Inflammatory macrophage treated with lipopolysaccharide for 4 hours (primary cell): ENCODE results near the gene LSS.

Source experiments
- DNase-seq: peaks from one replicate; pipeline ENCODE4 v3.0.0-alpha.2; 2020

LSS gene

DNA sequence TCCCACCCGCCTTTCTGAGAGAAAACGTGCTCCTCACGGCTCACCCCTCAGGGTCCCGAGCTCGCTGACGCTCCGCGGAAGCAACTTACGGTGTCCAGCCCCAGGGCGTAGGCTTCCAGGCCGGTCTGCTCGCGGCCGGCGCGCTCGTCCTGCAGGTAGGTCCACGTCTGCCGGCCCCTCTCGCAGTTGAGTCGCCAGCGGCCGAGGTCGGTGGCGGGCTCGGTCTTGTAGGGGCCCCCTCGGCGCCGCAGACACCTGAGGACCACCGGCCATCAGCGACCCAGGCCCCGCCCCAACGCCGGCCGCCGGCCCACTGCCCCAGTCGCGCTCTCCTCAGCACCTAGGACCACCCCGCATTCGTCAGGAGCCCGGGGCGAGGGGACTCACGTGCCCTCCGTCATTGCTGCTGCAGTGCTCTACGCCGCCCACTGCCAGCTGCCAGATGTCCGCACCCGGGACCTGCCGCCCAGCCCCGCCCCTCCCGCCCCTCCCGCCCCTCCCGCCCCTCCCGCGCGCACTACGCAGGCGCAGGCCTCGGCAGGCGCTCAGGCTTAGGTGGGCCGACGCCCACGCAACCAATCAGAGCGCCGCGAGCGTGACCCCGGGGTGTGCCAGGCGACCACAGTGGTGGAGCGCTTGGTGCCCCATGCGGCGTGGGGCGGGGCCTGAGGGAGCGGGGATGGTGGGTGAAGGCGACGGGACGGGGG lies at the start of gene LSS:
Gene LSS, minus strand, starts transcription at position 430 of the 707 bp plus-strand sequence. Its CDS starts 29 bp downstream, at position 401.
- DNase-seq = peak; percentile 98

DNA sequence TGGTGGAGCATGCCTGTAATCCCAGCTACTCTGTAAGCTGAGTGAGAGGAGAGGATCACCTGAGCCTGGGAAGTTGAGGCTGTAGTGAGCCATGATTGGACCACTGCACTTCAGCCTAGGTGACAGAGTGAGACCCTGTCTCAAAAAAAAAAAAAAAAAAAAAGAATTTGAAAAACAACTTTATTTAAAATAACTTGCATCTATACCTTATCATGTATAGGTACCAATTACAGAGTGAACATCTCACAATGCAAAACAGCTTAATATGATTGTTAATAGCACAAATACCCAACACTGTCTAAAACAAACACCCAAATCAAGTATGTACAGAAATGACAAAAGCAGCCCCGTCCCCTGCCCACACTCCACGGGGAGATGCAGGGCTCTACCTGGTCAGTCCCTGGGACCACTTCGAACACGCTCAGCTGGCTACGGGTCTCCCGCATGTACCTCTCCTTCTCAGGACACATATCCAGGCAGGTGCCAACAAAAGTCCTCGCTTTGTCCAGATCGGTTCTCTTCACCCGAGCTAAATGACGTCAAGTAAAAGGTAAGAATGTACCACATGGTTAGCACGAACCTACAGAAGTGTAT lies 46.3 kb upstream of the LSS start:
- DNase-seq = no peak

DNA sequence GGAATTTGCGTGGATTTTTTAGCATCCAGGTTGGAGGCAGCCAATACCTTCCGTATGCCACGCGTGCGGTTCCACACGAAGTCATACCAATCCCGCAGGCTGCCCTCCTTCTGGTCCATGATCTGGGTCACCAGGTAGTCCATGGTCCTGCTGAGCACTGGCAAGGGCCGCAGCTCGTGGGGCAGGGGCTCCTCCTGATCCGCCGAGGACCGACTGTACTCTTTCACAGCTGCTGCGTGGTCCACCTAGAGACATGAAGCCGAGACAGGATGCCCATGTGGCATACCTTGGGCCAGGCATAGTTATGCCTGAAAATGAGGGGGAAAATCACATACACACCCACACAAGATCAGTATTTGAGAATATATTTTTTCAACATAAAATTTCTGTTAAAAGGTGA lies 44.8 kb upstream of the LSS start:
- DNase-seq = no peak

DNA sequence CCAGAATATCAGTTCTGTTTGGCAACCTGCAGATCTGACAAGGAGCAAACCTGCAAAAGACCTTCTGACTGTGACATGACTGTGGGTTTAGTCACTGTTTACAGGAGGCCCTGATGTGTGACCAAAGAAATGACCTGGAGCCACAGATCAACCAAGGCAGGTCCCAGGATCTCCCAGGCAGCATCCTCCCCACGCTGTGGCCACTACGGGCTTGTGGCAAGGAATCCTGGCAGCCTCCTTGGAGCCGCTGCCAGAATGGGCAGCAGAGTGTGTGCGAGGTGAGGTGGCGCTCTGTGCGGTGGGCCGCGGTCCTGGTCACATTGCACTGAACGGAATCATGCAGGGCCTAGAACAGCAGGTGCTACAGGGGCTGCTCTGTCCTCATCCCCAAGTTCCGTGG lies 40.9 kb upstream of the LSS start:
- DNase-seq = no peak

DNA sequence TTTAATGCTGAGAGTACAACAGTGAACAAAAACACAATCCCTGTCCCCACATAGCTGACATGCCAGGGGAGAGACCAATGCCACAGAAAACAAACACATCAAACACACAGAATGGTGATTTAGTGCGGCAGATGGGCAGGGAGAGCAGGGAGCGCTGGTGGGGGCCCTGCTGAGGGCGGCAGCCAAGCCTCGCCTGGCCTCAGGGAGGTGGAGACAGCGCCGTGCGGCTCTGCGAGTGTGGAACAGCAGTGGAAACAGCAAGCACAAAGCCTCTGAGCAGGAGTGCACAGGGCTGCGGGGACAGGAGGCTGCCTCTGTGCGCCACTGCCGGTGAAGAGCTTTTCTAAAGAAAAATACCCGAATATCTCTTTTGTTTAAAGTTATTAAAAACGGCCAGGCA lies 39.8 kb upstream of the LSS start:
- no peak for DNase-seq

DNA sequence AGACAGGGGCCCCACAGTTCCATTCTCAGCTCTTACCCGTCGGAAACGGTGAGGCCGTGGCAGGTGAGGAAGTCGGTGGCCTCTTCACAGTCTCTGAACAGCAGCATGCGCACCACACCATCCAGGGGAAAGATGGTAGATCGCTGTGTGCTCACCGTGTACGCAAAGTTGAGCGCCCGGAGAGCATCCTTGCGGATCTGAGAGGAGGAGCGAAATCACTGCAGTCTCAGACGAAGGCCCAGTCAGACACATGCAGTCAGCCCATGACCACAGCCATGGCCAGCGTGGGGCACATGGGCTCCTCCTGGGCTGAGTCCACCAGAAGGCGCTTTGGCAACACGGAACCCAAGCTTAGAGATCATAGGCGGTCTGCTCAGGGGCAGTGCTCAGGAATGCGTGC lies 38.4 kb upstream of the LSS start:
- no peak for DNase-seq

DNA sequence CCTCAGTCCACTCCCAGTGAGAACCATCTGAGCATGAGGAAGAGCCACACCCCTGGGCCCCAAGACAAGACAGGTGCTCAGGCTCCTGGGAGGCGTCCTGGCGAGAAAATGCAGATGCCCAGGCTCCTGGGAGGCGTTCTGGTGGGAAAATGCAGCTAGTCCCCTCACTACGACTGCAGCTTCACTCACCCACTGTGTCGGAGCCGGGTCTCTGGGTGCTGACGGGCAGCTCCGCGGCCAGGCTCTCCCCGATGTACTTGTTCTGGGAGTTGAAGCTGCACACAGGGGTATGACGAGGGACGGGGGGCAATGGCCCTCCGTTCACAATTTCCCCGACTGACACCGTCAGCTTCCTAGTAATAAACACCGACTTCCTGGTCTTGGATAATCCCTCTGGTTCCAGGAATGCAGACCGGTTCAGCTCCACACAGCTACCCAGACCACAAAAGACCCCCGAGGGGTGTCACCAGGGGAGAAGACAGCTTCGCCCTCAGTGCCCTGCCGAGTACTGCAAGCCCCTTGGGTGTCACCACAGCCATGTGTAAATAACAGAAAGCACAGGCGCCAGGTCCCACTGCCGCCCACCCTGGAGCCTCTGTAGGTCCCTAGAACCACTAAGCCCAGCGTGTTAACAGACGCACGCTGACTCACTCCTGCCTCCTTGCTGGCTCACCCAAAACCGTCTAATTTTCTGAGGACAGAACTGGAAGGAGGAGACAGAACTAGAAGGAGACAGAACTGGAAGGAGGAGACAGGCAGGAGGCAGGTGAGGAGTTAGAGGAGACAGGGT lies 37.4 kb upstream of the LSS start:
- no peak for DNase-seq

DNA sequence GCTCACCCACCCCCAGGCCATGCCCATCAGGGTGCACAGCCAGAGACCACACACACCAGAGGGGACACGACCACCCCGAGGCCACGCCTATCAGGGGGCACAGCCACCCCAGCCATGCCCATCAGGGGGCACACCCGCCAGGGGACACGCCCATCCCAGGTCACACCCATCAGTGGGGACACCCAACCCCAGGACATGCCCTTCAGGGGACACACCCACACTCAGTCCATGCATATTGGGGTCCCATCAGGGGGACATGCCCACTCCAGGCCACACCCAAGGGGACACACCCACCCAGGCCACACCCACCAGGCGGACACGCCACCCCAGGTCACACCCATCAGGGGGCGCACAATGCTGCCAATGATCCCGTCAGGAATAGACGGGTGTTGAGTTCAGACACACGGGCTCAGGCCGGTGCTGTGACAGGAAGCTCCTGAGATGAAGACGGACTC lies 36.1 kb upstream of the LSS start:
- DNase-seq = no peak

DNA sequence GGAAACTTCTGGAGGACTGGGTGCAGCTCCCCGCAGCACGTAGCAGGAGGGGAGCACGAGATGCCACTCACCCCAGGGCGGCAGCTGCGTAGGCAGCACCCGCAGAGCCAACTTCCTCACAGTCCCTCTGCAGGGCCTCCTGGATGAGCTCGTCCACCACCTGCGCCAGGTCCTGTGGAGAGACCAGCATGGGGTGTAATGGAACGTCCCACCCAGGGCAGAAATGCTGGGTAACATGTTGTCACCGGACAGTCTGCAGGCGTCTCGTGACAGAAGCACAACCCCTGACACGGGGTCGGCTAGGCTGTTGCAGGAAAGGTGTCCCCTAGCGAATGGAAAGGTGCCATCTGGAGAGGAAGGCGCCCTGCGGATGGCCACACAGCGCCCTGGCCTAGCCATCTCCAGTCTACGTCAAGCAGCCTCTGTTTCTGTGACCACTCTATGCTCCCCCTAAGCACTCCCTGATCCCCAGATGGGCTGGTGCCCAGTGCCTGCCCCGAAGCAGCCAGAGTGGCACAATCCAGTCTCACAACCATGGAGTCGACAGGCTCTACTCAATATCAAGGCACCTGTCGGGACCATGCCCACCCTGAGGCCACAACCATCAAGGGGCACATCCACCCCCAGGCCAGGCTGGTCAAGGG lies 35.6 kb upstream of the LSS start:
- no peak for DNase-seq

DNA sequence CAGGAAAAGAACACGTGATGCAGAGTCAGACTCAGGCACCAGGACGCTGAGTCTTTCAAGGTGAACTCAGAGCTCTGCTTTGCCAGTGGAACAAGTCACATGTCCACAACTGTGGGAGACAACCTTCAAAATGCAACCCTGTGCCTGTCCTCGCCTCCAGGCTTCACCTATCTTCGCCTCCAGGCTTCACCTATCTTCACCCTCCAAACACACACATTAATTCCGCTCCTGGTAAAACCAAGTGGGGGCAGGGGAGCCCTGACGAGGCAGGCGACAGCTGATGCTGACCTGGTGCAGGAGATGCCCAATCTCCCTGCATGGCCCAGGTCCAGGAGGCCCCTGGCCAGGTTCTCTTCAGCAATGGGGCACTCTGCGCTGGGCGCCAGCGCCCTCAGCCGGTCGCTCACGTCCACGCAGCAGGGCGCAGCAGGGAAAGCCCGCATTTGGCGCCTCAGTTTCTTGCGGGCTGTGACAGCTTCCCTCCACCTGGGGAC lies 28.0 kb upstream of the LSS start:
- no peak for DNase-seq

DNA sequence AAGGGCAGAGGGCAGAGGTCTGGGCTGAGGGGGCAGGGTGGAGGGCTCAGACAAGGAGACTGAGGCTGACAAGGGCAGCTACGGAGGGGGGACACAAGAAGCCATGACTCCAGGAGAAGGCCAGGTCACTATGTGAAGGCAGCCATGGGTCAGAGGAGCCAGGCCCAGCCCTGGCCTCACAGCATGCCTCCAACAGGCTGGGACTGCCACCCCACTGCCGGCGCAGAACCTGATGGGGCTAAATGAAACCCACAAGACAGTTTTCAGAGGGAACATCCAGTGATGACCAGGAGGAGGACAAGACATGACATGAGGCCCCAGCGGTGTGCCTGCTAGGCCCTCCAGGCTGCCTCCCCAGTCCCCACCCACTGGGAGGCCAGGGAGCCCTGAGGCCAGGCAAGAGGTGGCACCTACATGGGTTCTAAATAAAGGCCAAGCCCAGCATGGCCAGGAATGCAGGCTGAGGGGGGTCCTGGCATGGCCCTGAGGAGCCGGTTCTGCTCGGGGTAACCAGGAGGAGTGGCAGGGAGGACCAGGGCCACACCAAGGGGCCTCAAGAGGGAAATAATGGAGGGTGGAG lies 27.3 kb upstream of the LSS start:
- DNase-seq = no peak

DNA sequence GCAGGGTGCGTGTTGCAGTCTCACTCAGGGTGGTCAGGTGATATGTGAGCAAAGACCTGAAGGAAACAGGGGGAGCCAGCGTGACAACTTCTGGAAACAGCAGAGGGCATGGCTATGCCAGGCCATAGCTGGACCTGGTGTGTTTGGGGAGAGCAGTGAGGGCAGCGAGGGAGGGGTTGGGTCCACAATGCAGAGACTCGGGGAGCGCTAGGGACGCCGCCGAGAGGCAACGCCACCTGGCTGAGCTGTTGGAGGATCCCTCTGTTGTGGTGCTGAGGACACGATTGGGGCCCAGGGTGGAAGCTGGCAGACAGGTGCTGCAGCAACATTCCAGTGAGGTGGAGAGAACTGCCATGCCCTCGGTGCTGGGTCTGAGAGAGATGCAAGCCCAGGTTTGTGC lies 26.6 kb upstream of the LSS start:
- no peak for DNase-seq

DNA sequence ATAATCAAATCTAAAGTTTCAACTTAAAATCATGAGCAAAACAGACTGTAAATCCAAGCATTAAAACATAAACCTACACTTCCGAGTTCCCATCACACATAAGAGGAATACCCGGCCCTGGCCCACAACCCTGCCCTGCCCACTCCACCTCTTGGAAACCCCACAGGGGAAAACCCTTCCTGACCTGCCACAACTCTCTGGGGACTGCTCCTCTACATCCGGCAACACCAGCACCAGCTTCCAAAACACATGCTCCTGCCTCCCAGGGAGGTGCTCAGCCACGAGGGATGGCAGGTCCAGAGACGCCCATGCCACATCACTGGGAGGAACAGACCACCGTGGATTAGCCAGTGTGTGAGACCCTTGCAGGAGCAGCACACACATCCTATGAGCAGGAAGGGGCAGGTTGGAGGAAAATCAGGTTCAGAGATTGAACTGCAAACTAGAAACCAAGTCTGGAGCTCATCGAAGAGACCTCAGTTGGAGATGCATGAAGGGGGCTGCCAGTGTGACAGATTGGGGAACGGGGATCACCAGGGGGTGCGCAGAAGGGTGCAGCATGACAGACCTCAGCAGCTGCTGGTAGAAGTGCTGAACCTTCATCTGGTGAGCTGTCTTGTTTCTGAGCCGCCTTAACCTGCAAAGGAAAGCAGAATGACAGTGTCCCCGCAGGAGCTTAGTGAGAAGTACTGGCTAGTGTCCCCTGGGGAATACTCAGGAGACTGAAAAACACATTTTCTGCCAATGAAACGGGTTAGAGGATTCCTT lies 25.8 kb upstream of the LSS start:
- no peak for DNase-seq

DNA sequence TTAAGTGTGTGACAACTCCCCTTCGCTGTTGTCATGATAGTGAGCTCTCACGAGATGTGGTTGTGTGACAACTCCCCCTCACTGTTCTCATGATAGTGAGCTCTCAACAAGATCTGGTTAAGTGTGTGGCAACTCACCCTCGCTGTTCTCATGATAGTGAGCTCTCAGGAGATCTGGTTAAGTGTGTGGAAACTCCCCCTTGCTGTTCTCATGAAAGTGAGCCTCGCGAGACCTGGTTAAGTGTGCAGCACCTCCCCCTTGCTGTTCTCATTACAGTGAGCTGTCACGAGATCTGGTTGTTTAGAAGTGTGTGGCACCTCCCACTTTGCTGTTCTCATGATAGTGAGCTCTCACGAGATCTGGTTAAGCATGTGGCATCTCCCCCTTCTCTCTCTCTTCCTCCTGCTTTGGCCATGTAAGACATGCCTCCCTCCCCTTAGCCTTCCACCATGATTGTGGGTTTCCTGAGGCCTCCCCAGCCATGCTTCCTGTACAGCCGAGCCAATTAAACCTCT lies 25.1 kb upstream of the LSS start:
- peak; percentile 25 for DNase-seq

DNA sequence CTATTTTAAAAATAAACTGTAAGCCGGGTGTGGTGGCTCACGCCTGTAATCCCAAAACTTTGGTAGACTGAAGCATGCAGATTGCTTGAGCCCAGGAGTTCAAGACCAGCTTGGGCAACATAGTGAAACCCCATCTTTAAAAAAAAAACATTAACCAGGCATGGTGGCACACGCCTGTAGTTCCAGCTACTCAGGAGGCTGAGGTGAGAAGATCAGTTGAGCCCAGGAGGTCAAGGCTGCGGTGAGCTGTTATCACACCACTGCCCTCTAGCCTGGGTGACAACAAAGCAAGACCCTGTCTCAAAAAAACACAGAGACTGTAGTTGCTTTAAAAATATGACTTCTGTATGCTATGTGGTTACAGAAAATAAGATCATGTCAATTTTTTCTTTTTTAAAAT lies 24.3 kb upstream of the LSS start:
- DNase-seq = no peak

DNA sequence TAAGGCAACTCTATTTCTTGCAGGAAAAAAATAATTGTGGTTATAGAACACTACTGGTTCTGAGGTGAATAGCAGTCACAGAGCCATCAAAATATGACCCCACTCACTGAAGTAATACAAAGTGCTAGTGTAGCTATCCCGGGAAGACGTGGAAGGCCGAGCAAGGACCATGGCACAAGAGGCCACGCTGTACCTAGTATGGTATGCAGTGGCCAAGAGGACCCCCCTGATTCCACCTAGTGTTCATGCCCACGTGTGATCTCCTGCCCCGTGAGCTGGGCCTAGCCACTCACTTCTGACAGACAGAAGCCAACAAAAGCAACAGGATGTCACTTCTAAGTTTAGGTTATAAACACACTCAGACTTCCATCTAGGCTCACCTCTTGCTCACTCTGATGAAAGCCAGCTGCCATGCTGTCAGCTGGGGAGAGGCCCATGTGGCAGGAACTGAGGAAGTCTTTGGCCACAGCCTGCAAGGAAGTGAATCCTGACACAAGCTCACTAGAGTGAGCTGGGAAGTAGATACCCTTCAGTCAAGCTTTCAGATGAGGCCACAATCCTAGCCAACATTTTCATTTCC lies 21.7 kb upstream of the LSS start:
- DNase-seq = peak; percentile 32

DNA sequence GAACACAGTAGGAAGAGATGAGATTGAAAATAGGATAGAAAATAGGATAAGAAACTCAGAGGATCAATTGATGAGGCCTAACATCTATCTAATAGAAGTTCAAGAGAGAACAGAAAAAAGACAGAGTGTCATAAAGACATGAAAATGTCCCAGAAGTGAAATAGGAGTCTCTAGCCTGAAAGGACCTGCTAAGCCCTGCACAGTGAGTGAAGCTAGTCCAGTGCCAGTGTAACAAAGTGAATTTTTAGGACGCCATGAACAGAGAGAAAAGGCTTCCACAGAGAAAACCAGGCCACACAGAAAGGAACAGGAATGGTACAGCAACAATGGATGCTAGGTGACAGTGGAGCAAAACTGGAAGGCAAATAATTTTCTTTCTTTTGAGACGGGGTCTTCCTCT lies 20.3 kb upstream of the LSS start:
- DNase-seq = no peak

DNA sequence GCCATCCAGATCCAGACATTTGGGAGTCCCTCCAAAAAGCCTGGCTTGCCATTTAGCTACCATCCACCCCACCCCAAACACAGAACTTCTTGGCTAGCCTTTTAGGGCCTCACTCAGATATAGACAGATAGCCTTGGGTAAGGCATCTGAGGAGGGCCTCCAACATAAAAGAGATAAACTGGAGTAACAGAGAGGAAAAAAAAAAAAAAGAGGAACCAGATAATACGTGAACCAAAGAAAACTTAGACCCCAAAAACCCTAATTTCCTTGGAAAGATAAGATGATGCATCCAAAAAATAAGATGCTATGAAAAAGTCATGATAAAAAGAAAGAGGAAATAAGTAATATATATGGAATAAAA lies 19.8 kb upstream of the LSS start:
- no peak for DNase-seq

DNA sequence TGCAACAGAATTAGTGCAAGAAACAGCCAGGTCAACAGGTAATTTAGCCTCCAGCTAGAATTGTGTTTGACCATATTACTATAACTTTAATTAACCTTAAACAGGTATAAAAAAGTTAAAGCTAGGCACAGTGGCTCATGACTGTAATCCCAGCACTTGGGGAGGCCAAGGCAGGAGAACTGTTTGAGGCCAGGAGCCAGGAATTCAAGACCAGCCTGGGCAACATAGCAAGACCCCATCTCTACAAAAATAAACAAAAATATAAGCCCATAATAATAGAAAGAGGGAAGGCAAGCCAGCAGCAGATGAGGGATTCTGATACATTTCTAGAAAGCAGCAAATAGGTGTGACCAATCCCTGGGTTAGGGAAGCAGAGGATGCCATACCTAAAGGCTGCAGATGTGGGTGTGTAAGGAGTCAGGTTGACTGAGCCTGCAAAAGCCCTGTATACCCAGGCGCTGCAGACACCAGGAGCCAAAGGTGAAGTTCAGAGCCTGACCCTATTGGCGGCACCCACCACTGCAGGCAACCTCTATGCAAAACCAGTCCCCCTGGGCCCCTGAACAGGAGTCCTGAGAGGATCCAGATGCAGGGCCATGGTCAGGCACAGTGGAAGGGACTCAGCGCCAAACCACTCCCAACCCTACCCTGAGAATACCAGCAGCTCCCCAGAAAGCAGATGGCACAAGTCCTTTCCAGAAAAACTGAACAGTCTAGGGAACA lies 19.3 kb upstream of the LSS start:
- no peak for DNase-seq

DNA sequence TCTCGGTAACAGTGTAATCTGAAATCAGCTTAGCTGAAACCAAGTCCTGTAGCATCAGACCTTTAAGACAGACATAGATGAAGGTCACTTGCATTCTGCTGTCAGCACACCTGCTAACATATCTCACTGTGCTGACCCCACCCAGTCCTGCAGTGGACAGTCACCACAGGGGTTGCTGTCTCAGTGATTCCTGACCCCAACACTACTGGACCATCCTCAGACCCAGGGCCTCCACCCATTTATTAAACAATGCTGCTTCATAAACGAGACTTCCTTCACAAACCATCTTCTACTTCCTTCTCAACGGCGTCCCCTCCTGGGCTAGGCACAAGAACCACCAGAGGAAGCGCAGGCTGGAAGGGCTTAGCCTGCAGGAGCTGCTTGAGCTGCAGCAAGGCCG lies 17.8 kb upstream of the LSS start:
- DNase-seq = no peak
